Smooth muscle cell (in vitro differentiated cells): ENCODE measurements around the gene CEP72. TPM values are rescaled to one million over a fixed set of nuclear protein-coding genes. Genes with fewer than 3 reads are reported as not detected.

ENCODE experiments used
- DNase-seq: peaks from one replicate; lab custom pipeline; 2025; ENCODE audit not compliant: unreplicated experiment; lab: John Stamatoyannopoulos, UW
- H2AFZ ChIP-seq: fragments of 200-600 bp; sonication (generic); 2 replicates; pipeline ENCODE4 v1.6.0; 2016; ENCODE audit warnings: antibody characterized with exemption, low read depth, mild to moderate bottlenecking
- H3F3A ChIP-seq: fragments of 200-600 bp; sonication (generic); 2 replicates; pipeline ENCODE4 v1.6.0; 2017; ENCODE audit warnings: antibody characterized with exemption, low read depth
- H3K27ac ChIP-seq: fragments of 200-600 bp; sonication (generic); 2 replicates; pipeline ENCODE4 v1.5.1; 2016; ENCODE audit warnings: low read depth, mild to moderate bottlenecking
- H3K27me3 ChIP-seq: fragments of 200-600 bp; sonication (generic); 2 replicates; pipeline ENCODE4 v1.6.1; 2016; ENCODE audit warnings: low read depth, mild to moderate bottlenecking
- H3K36me3 ChIP-seq: fragments of 200-600 bp; sonication (generic); 2 replicates; pipeline ENCODE4 v1.5.1; 2016; ENCODE audit warnings: low read depth
- H3K4me1 ChIP-seq: fragments of 200-600 bp; sonication (generic); 2 replicates; pipeline ENCODE4 v1.5.1; 2016; ENCODE audit warnings: low read depth
- H3K4me2 ChIP-seq: fragments of 200-600 bp; sonication (generic); 2 replicates; pipeline ENCODE4 v1.6.0; 2016; ENCODE audit warnings: mild to moderate bottlenecking
- H3K4me3 ChIP-seq: fragments of 200-600 bp; sonication (generic); 2 replicates; pipeline ENCODE4 v1.5.1; 2016; ENCODE audit warnings: mild to moderate bottlenecking
- H3K79me2 ChIP-seq: fragments of 200-600 bp; sonication (generic); 2 replicates; pipeline ENCODE4 v1.6.0; 2016; ENCODE audit warnings: low read depth, mild to moderate bottlenecking
- H3K9ac ChIP-seq: fragments of 200-600 bp; sonication (generic); 2 replicates; pipeline ENCODE4 v1.6.0; 2016; ENCODE audit warnings: low read depth
- H3K9me3 ChIP-seq: fragments of 200-600 bp; sonication (generic); replicated peaks from 2 replicates; pipeline ENCODE4 v1.5.1; 2016; ENCODE audit warnings: low read depth
- H4K20me1 ChIP-seq: fragments of 200-600 bp; sonication (generic); 2 replicates; pipeline ENCODE4 v1.6.0; 2016; ENCODE audit warnings: low read depth
- CTCF ChIP-seq: fragments of 200-600 bp; sonication (generic); IDR thresholded peaks from 2 replicates; pipeline ENCODE4 v1.5.1; 2017; ENCODE audit warnings: borderline replicate concordance, mild to moderate bottlenecking, antibody characterized with exemption; ENCODE audit not compliant: insufficient read depth, poor library complexity, severe bottlenecking
- WGBS: methylation state at CpG from one replicate; pipeline ENCODE4 v1.1.7; 2016; ENCODE audit warnings: low lambda C conversion rate; 5-methylcytosine and 5-hydroxymethylcytosine counted together
- polyA plus RNA-seq: library from polyadenylated mRNA; unstranded; fragments of >200 nt; fragmentation: Nextera tagmentation; extraction: Ambion mirVana; gene quantifications from 2 replicates; pipeline ENCODE4 v1.2.1, GENCODE V29; 2016
- total RNA-seq: library from RNA; depleted of rRNA; stranded (reverse); fragments of >200 nt; gene quantifications from 2 replicates; pipeline ENCODE4 v1.2.3, GENCODE V29; 2014

Gene CEP72
- total and polyA plus RNA-seq, 2 experiments from 2014 or later, result 2.7 to 4.0 TPM

DNA sequence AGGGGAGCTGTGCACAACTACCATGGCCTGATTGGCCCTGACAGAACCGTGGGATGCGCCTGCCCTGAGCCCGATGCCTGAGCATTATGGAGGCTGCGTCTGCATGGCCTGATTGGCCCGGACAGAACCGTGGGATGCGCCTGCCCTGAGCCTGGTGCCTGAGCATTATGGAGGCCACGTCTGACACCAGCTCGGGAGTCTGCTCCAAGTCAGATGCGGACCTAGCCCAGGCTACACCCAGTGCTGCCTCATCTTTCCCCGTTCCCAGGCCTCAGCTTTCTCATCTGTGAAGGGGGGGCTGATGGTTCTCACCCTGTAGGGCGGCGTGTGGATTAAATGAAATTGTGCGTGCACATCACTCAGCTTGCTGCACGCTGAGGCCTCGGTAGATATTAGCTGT, 7.3 kb downstream of the CEP72 start:
- no peak overlapping the region for H3K27ac ChIP-seq
- DNase-seq, result no peak
- H3K27me3 ChIP-seq, result no peaks in the 10 kb centered on the region
- H3F3A ChIP-seq, result no peaks in the 10 kb centered on the region
- no peak for TF ChIP-seq CTCF
- no peak overlapping the region for H3K9ac ChIP-seq
- no peaks in the 10 kb centered on the region for H3K36me3 ChIP-seq
- H3K79me2 ChIP-seq, result peaks cover 16% of the 10 kb centered on the region
- no peak overlapping the region for H2AFZ ChIP-seq
- H3K4me1 ChIP-seq, result no peaks in the 10 kb centered on the region
- H4K20me1 ChIP-seq, result no peaks in the 10 kb centered on the region
- WGBS, result 96% methylated on average over 16 of the region's 16 CpGs
- H3K9me3 ChIP-seq, result no peaks in the 10 kb centered on the region
- H3K4me2 ChIP-seq, result no peak overlapping the region
- no peak overlapping the region for H3K4me3 ChIP-seq

DNA sequence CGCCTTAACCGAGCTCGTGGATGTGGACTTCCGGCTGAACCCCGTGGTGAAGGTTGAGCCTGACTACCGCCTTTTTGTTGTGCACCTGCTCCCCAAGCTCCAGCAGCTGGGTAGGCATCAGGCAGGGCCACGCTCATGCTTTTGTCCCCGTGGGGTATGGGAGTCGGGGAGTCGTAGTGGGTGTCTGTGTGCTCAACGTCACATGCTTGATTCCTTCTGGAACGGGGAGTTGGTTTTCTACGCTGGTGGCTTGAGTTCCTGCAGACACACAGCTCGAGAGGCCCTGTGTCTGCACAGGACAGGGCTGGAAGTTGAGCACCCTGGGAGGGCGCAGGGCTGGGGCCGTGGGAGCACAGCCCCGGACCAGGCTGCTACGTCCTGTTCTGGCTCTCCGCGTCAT, 8.0 kb downstream of the CEP72 start:
- no peaks in the 10 kb centered on the region for H3K9me3 ChIP-seq
- DNase-seq, result no peak
- no peaks in the 10 kb centered on the region for H3K36me3 ChIP-seq
- H3K27me3 ChIP-seq, result no peaks in the 10 kb centered on the region
- TF ChIP-seq CTCF, result no peak
- H3K4me3 ChIP-seq, result no peak overlapping the region
- H4K20me1 ChIP-seq, result no peaks in the 10 kb centered on the region
- H3K4me1 ChIP-seq, result no peaks in the 10 kb centered on the region
- no peak overlapping the region for H3K4me2 ChIP-seq
- H2AFZ ChIP-seq, result no peak overlapping the region
- H3K27ac ChIP-seq, result no peak overlapping the region
- peaks cover 10% of the 10 kb centered on the region for H3K79me2 ChIP-seq
- no peaks in the 10 kb centered on the region for H3F3A ChIP-seq
- WGBS, result 98% methylated on average over 19 of the region's 20 CpGs
- no peak overlapping the region for H3K9ac ChIP-seq

- Histone ChIP-seq H4K20me1 (no peaks in the 10 kb centered on the region), H3F3A (no peaks in the 10 kb centered on the region), H3K4me1 (no peaks in the 10 kb centered on the region), H2AFZ (no peak overlapping the region), H3K27me3 (no peaks in the 10 kb centered on the region), H3K9me3 (no peaks in the 10 kb centered on the region), H3K9ac (no peak overlapping the region), H3K4me3 (no peak overlapping the region), H3K27ac (no peak overlapping the region), H3K4me2 (no peak overlapping the region), H3K36me3 (no peaks in the 10 kb centered on the region), H3K79me2 (peaks cover 5% of the 10 kb centered on the region)
- no peak for TF ChIP-seq CTCF
- 91% methylated on average over 8 of the region's 8 CpGs for WGBS
- no peak for DNase-seq
These were observed 8.5 kb downstream of the CEP72 start for GRCh38 chr5:620586-621180.

DNA sequence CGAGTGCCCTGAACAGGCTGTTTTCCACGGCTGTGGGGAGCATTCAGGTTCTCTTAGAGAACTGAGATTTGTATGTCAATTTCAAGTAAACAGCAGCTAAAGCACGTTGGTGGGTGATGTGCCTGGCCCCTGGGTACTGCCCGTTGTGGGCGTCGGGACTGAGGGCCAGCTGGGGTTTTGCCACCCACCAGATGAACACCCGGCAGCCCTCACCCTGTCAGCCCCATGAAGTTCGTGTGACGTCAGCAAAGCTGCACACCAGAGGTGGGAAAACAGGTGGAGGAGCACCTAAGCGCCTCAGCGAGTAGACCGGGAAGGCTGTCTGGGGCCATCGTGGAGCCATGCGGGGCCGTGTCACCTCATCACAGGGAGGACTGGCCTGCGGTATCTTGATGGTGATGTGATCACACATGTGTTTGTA, 9.2 kb downstream of the CEP72 start:
- Histone ChIP-seq H3K27ac (no peak overlapping the region), H4K20me1 (no peaks in the 10 kb centered on the region), H3F3A (no peaks in the 10 kb centered on the region), H3K79me2 (no peaks in the 10 kb centered on the region), H2AFZ (no peak overlapping the region), H3K9me3 (no peaks in the 10 kb centered on the region), H3K4me1 (no peaks in the 10 kb centered on the region), H3K4me2 (no peak overlapping the region), H3K27me3 (no peaks in the 10 kb centered on the region), H3K9ac (no peak overlapping the region), H3K36me3 (no peaks in the 10 kb centered on the region), H3K4me3 (no peak overlapping the region)
- no peak for TF ChIP-seq CTCF
- no peak for DNase-seq
- WGBS, result 97% methylated on average over 16 of the region's 16 CpGs
